Ovary (tissue), 9 donors: ENCODE measurements around the gene SRGN. TPM values are rescaled to one million over a fixed set of nuclear protein-coding genes. Genes with fewer than 3 reads are reported as not detected.

ENCODE experiments used
- DNase-seq, 5 donors: peaks; one replicate each; pipeline ENCODE4 v3.0.0-alpha.2; 2019 to 2020
- H3K27ac ChIP-seq, 2 donors: fragments of 200-600 bp; one replicate each; pipeline versions ENCODE4 v1.5.1 to v1.8.0; 2019 to 2022
- H3K27me3 ChIP-seq: fragments of 200-600 bp; one replicate; pipeline ENCODE4 v1.8.0; 2022
- H3K36me3 ChIP-seq: fragments of 200-600 bp; sonication (generic); one replicate; pipeline ENCODE4 v1.5.1; 2019
- H3K4me1 ChIP-seq: one replicate; pipeline ENCODE4 v1.8.1; 2013; ENCODE audit warnings: mild to moderate bottlenecking, moderate library complexity; ENCODE audit not compliant: insufficient read depth
- H3K4me3 ChIP-seq: fragments of 200-600 bp; sonication (generic); one replicate; pipeline ENCODE4 v1.5.1; 2017
- H3K9me3 ChIP-seq, 2 donors: fragments of 200-600 bp in 1 of 2; sonication (generic) in 1 of 2; one replicate each; pipeline versions ENCODE4 v1.5.1 to v1.8.1; 2013 to 2019; ENCODE audit warnings: mild to moderate bottlenecking in 1 of 2, moderate library complexity in 1 of 2
- CTCF ChIP-seq, 3 donors: fragments of 450-650 bp in 2 of 3; fragments of 200-600 bp in 1 of 3; IDR thresholded peaks; one replicate each; pipeline versions ENCODE4 v1.5.1 to v1.8.0; 2016 to 2022; ENCODE audit warnings: antibody characterized with exemption in 3 of 3, mild to moderate bottlenecking in 1 of 3
- EP300 ChIP-seq: sonication (generic); formaldehyde crosslinking; IDR thresholded peaks from one replicate; pipeline ENCODE4 v1.6.1; 2017; ENCODE audit warnings: antibody characterized with exemption
- POLR2A ChIP-seq: fragments of 450-650 bp; IDR thresholded peaks from one replicate; pipeline ENCODE4 v1.6.1; 2017; ENCODE audit warnings: antibody characterized with exemption, mild to moderate bottlenecking, moderate library complexity
- WGBS, 3 donors: extraction: QIAGEN DNeasy Blood & Tissue Kit in 1 of 3; methylation state at CpG; one replicate each; pipeline versions ENCODE4 v1.1.5 to v1.1.7; 2013 to 2017; 5-methylcytosine and 5-hydroxymethylcytosine counted together
- intact Hi-C, 4 donors: fragments of 100-400 bp; cut with DNase I; formaldehyde crosslinking; loops; one replicate each; pipeline versions ENCODE4 v1.11.0 to v1.15.1; 2022 to 2023
- polyA plus RNA-seq, 2 donors: library from polyadenylated mRNA; stranded (reverse); fragments of 200-250 nt in 1 of 2; fragments of 350-450 nt in 1 of 2; fragmentation: Illumina TruSeq in 1 of 2; extraction: RNeasy Lipid Tissue Mini Kit (QIAGEN cat#74804) in 1 of 2; gene quantifications; one replicate each; pipeline ENCODE4 v1.2.3, GENCODE V29; 2013 to 2014
- total RNA-seq, 7 donors: library from RNA; depleted of rRNA in 2 of 7; stranded (reverse); fragments of >200 nt in 2 of 7; fragmentation: NEBNext Ultra II Directional in 3 of 7; extraction: Animal tissue kit (Norgen Biotek cat#: 25700) in 3 of 7; gene quantifications; one replicate each; pipeline versions ENCODE4 v1.1.0 to v1.2.4, GENCODE V29; 2016 to 2023
- donor health status: DM: no; HTN: no; CAD: no; lungs with moderate emphysema.
- donor health status: DM: no; HTN: no; CAD: no.
- donor health status: Bipolar disorder and iron deficiency.
- donor health status: DM: yes; HTN: yes; CAD: no.
- donor health status: DM: no; HTN: no; CAD: no.
- donor health status: DM: yes; HTN: yes; CAD: no.

SRGN gene
- total and polyA plus RNA-seq, 9 donors = 22.0 to 107 (median 39.5) TPM

GRCh38 chr10:69119896-69120295 lies 32.0 kb downstream of the SRGN start:
- 48 to 76% (median 67%) methylated on average over 1 of the region's 1 CpG for WGBS, 3 donors
- TF ChIP-seq EP300 = no peak
- no peak for TF ChIP-seq CTCF (IDR thresholded peaks at IDR 0.05)
- TF ChIP-seq POLR2A = no peak
- Histone ChIP-seq H3K27ac (no peak overlapping the region), H3K27me3 (no peaks in the 10 kb centered on the region), H3K9me3 (no peaks in the 10 kb centered on the region), H3K4me1 (peaks cover 1% of the 10 kb centered on the region), H3K4me3 (no peak overlapping the region), H3K36me3 (no peaks in the 10 kb centered on the region)
- intact Hi-C loops = no loop called here
- DNase-seq = no peak

- WGBS, 3 donors = 0 to 1% (median 1%) methylated on average over 16 of the region's 16 CpGs
- Histone ChIP-seq H3K27me3 (no peaks in the 10 kb centered on the region), H3K4me3 (peak overlapping the region; percentile 54), H3K4me1 (peaks cover 3% of the 10 kb centered on the region), H3K36me3 (no peaks in the 10 kb centered on the region), H3K9me3 (no peaks in the 10 kb centered on the region), H3K27ac (peak overlapping the region; percentile 90 to 98)
- intact Hi-C loops = loop anchor here in 1 of 4 donors (2.0 kb wide), 1 partner anchor 57 kb away; the partner anchor contains the start of gene SUPV3L1
- TF ChIP-seq POLR2A (no peak), EP300 (no peak)
- no peak for DNase-seq
Observed at GRCh38 chr10:69123306-69123746, 35.4 kb downstream of the SRGN start.

- peaks cover 3% of the 10 kb centered on the region for H3K4me1 ChIP-seq
- WGBS, 3 donors = 0 to 1% (median 0%) methylated on average over 69 to 82 of the region's 82 CpGs
- peak within 1 kb of the TSS; percentile 90 to 98 for H3K27ac ChIP-seq
- no peaks in the 10 kb centered on the region for H3K27me3 ChIP-seq
- peak within 1 kb of the TSS; percentile 91 for H3K4me3 ChIP-seq
- intact Hi-C loops = loop anchor here in 1 of 4 donors (2.0 kb wide), 1 partner anchor 57 kb away; the partner anchor contains the start of gene SUPV3L1
- no peaks in the 10 kb centered on the region for H3K36me3 ChIP-seq
- TF ChIP-seq CTCF (IDR thresholded peaks at IDR 0.05) (peak in 1 of 3 donors; percentile 29), EP300 (no peak), POLR2A (peak; percentile 98)
- DNase-seq = peak; percentile 99 to 100 (median 99)
- H3K9me3 ChIP-seq = no peaks in the 10 kb centered on the region
Observed at GRCh38 chr10:69123747-69124562, 36.1 kb downstream of the SRGN start, which contains the start of gene VPS26A. TSS of gene VPS26A (plus strand) at chr10:69124178. CDS start at chr10:69124278, 100 bp downstream.

GRCh38 chr10:69124563-69125268 lies 36.8 kb downstream of the SRGN start:
- peak overlapping the region; percentile 91 for H3K4me3 ChIP-seq
- DNase-seq = peak; percentile 23 to 58 (median 42)
- H3K27me3 ChIP-seq = no peaks in the 10 kb centered on the region
- peak overlapping the region; percentile 60 to 98 for H3K27ac ChIP-seq
- H3K4me1 ChIP-seq = peaks cover 3% of the 10 kb centered on the region
- WGBS, 3 donors = 0 to 1% (median 1%) methylated on average over 24 to 26 of the region's 26 CpGs
- no peak for TF ChIP-seq CTCF (IDR thresholded peaks at IDR 0.05)
- no peak for TF ChIP-seq EP300
- intact Hi-C loops = no loop called here
- H3K36me3 ChIP-seq = no peaks in the 10 kb centered on the region
- no peaks in the 10 kb centered on the region for H3K9me3 ChIP-seq
